GM19438 (cell line): ENCODE measurements around the gene BTBD1.

Experiments used
- ATAC-seq: cut with Tn5 transposase; IDR thresholded peaks from one replicate; pipeline ENCODE4 v1.9.1; 2021; ENCODE audit warnings: low read depth; ENCODE audit not compliant: unreplicated experiment

BTBD1 gene

GRCh38 chr15:82999905-83000671 lies 67.0 kb downstream of the BTBD1 start:
- peak; percentile 66 for ATAC-seq

GRCh38 chr15:82999426-82999825 lies 67.6 kb downstream of the BTBD1 start:
- no peak for ATAC-seq

GRCh38 chr15:82995938-82996337 lies 71.1 kb downstream of the BTBD1 start:
- ATAC-seq, result no peak

GRCh38 chr15:82995076-82995475 lies 72.0 kb downstream of the BTBD1 start:
- no peak for ATAC-seq

- ATAC-seq, result no peak
Observed at GRCh38 chr15:82993144-82993543, 73.9 kb downstream of the BTBD1 start.

- ATAC-seq, result no peak
Observed at GRCh38 chr15:82992436-82992998, 74.5 kb downstream of the BTBD1 start.

- ATAC-seq, result peak; percentile 26
Observed at GRCh38 chr15:82986442-82986780, 80.6 kb downstream of the BTBD1 start.

- ATAC-seq, result peak; percentile 99
Observed at GRCh38 chr15:82985688-82986441, 81.2 kb downstream of the BTBD1 start, which contains the start of gene RAMAC. TSS of gene RAMAC (plus strand) at chr15:82986210. CDS start at chr15:82989019, 2,809 bp downstream.

GRCh38 chr15:82980981-82981380 lies 86.1 kb downstream of the BTBD1 start:
- ATAC-seq, result no peak

GRCh38 chr15:82979726-82980125 lies 87.3 kb downstream of the BTBD1 start:
- ATAC-seq, result no peak

GRCh38 chr15:82978438-82978837 lies 88.6 kb downstream of the BTBD1 start:
- ATAC-seq, result no peak

- no peak for ATAC-seq
Observed at GRCh38 chr15:82977076-82977475, 90.0 kb downstream of the BTBD1 start.

GRCh38 chr15:82972990-82973389 lies 94.1 kb downstream of the BTBD1 start:
- ATAC-seq, result no peak

GRCh38 chr15:82971218-82971984 lies 95.7 kb downstream of the BTBD1 start:
- no peak for ATAC-seq

- ATAC-seq, result no peak
Observed at GRCh38 chr15:82970696-82971095, 96.4 kb downstream of the BTBD1 start.

- no peak for ATAC-seq
Observed at GRCh38 chr15:82970078-82970686, 96.9 kb downstream of the BTBD1 start.

GRCh38 chr15:82969353-82969752 lies 97.7 kb downstream of the BTBD1 start:
- ATAC-seq, result no peak

- no peak for ATAC-seq
Observed at GRCh38 chr15:82968066-82968465, 99.0 kb downstream of the BTBD1 start.

GRCh38 chr15:82966671-82967071 lies 100.4 kb downstream of the BTBD1 start:
- peak; percentile 94 for ATAC-seq
